ENCODE measurements around the gene WDR59. TPM values are rescaled to one million over a fixed set of nuclear protein-coding genes. Genes with fewer than 3 reads are reported as not detected.

The WDR59 gene
- total and polyA plus RNA-seq, 3 donors from 2014 or later, result 47.6 to 73.8 (median 55.0) TPM

Other genes starting within 250 kb of the WDR59 start
- gene FA2H, start 210.3 kb downstream of the WDR59 start, total RNA-seq, result 1 to 10 TPM; 3.0 to 5.9 TPM
- gene FA2H, start 210.3 kb downstream of the WDR59 start, polyA plus RNA-seq (ENCODE audit: insufficient read depth, low read depth, low replicate concordance), result 7.8 TPM
- 10 to 100 TPM; 90.4 to 93.0 TPM for gene ZNRF1, start 13.9 kb upstream of the WDR59 start, total RNA-seq
- 51.8 TPM for gene ZNRF1, start 13.9 kb upstream of the WDR59 start, polyA plus RNA-seq (ENCODE audit: insufficient read depth, low read depth, low replicate concordance)
- gene LDHD, start 131.7 kb upstream of the WDR59 start, total RNA-seq, result 10 to 100 TPM in 1 of 2 donors, 1 to 10 TPM in 1; 5.0 to 14.4 TPM
- gene LDHD, start 131.7 kb upstream of the WDR59 start, polyA plus RNA-seq (ENCODE audit: insufficient read depth, low read depth, low replicate concordance), result 4.2 TPM
- 10 to 100 TPM; 12.3 to 14.6 TPM for gene ZFP1, start 163.4 kb upstream of the WDR59 start, total RNA-seq
- 14.0 TPM for gene ZFP1, start 163.4 kb upstream of the WDR59 start, polyA plus RNA-seq (ENCODE audit: insufficient read depth, low read depth, low replicate concordance)
- gene CTRB2, start 222.0 kb upstream of the WDR59 start, total RNA-seq, result 1 to 10 TPM in 1 of 2 donors, under 1 TPM in 1; 0.63 to 1.1 TPM
- gene CTRB2, start 222.0 kb upstream of the WDR59 start, polyA plus RNA-seq (ENCODE audit: insufficient read depth, low read depth, low replicate concordance), result 0.69 TPM
- 1 to 10 TPM in 1 of 2 donors, not detected in 1; 1.2 TPM for gene CTRB1, start 233.9 kb upstream of the WDR59 start, total RNA-seq
- not detected for gene CTRB1, start 233.9 kb upstream of the WDR59 start, polyA plus RNA-seq (ENCODE audit: insufficient read depth, low read depth, low replicate concordance)